ENCODE measurements around the gene LINGO1. TPM values are rescaled to one million over a fixed set of nuclear protein-coding genes. Genes with fewer than 3 reads are reported as not detected.

The LINGO1 gene
- total RNA-seq, 4 donors from 2014 or later = 0.09 to 1.2 (median 0.38) TPM; not detected in 1

DNA sequence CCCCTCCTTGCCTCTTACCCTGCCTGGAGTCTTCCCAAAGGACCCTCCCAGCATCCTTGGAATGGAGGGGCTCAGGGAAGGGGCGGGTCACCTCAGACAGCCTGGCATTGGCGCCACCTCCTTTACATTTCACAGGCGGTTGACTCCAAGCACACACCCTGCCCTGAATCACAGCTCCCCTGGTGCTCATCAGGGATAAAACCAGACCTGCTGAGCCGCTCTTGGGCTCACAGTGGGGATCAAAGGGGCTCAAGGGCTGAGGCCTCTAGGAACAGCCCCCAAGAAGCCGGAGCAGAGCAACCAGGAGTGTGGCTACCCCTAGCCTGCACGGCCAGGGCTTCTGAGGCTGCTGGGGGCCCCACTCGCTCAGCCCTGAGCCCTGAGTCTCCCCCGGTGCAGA is 16.6 kb downstream of the LINGO1 start:
- intact Hi-C loops (cut with DNase I) = no loop called here

GRCh38 chr15:77615472-77615871 is 17.2 kb downstream of the LINGO1 start:
- 89 to 98% methylated on average over 13 to 17 of the region's 31 CpGs for WGBS, 2 donors
- intact Hi-C loops (cut with DNase I) = no loop called here

More for the DNA sequence above, 16.6 kb downstream of the LINGO1 start:
- Histone ChIP-seq H3K9me3 (no peaks in the 10 kb centered on the region), H3K4me1 (no peaks in the 10 kb centered on the region), H3K4me3 (no peak overlapping the region), H3K36me3 (no peaks in the 10 kb centered on the region), H3K27me3 (peaks cover 0 to 31% (median 0%) of the 10 kb centered on the region in 4 donors), H3K27ac (no peak overlapping the region)
- no CpG with 5 or more reads among the region's 8 CpGs for WGBS, 2 donors
- TF ChIP-seq, protein P1, sequence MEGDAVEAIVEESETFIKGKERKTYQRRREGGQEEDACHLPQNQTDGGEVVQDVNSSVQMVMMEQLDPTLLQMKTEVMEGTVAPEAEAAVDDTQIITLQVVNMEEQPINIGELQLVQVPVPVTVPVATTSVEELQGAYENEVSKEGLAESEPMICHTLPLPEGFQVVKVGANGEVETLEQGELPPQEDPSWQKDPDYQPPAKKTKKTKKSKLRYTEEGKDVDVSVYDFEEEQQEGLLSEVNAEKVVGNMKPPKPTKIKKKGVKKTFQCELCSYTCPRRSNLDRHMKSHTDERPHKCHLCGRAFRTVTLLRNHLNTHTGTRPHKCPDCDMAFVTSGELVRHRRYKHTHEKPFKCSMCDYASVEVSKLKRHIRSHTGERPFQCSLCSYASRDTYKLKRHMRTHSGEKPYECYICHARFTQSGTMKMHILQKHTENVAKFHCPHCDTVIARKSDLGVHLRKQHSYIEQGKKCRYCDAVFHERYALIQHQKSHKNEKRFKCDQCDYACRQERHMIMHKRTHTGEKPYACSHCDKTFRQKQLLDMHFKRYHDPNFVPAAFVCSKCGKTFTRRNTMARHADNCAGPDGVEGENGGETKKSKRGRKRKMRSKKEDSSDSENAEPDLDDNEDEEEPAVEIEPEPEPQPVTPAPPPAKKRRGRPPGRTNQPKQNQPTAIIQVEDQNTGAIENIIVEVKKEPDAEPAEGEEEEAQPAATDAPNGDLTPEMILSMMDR (IDR thresholded peaks at IDR 0.05) = no peak
- TF ChIP-seq POLR2A (IDR thresholded peaks at IDR 0.05) = no peak
- no peak for DNase-seq

GRCh38 chr15:77614251-77614806 is 18.4 kb downstream of the LINGO1 start:
- intact Hi-C loops (cut with DNase I) = no loop called here
- DNase-seq = no peak
- WGBS, 2 donors = 89 to 98% methylated on average over 11 to 23 of the region's 48 CpGs
- H3K4me3 ChIP-seq = no peak overlapping the region
- H3K9me3 ChIP-seq = no peaks in the 10 kb centered on the region
- no peak for TF ChIP-seq POLR2A (IDR thresholded peaks at IDR 0.05)
- TF ChIP-seq, protein P1 (IDR thresholded peaks at IDR 0.05) = no peak
- H3K36me3 ChIP-seq = no peaks in the 10 kb centered on the region
- no peaks in the 10 kb centered on the region for H3K4me1 ChIP-seq
- no peak overlapping the region for H3K27ac ChIP-seq
- peaks cover 0 to 37% (median 0%) of the 10 kb centered on the region in 4 donors for H3K27me3 ChIP-seq

More at GRCh38 chr15:77615472-77615871, 17.2 kb downstream of the LINGO1 start:
- TF ChIP-seq, protein P1 (IDR thresholded peaks at IDR 0.05) = no peak
- TF ChIP-seq POLR2A (IDR thresholded peaks at IDR 0.05) = no peak
- DNase-seq = no peak
- H3K36me3 ChIP-seq = no peaks in the 10 kb centered on the region
- H3K9me3 ChIP-seq = no peaks in the 10 kb centered on the region
- H3K4me1 ChIP-seq = no peaks in the 10 kb centered on the region
- no peak overlapping the region for H3K27ac ChIP-seq
- peaks cover 0 to 35% (median 0%) of the 10 kb centered on the region in 4 donors for H3K27me3 ChIP-seq
- no peak overlapping the region for H3K4me3 ChIP-seq

GRCh38 chr15:77613814-77614213 is 18.9 kb downstream of the LINGO1 start:
- no peaks in the 10 kb centered on the region for H3K9me3 ChIP-seq
- 83 to 89% methylated on average over 17 to 21 of the region's 23 CpGs for WGBS, 2 donors
- intact Hi-C loops (cut with DNase I) = no loop called here
- H3K36me3 ChIP-seq = no peaks in the 10 kb centered on the region
- no peak for TF ChIP-seq POLR2A (IDR thresholded peaks at IDR 0.05)
- TF ChIP-seq, protein P1 (IDR thresholded peaks at IDR 0.05) = no peak
- peaks cover 0 to 37% (median 0%) of the 10 kb centered on the region in 4 donors for H3K27me3 ChIP-seq
- no peak for DNase-seq
- H3K4me1 ChIP-seq = no peaks in the 10 kb centered on the region
- H3K27ac ChIP-seq = no peak overlapping the region
- no peak overlapping the region for H3K4me3 ChIP-seq

GRCh38 chr15:77612958-77613601 is 19.6 kb downstream of the LINGO1 start:
- intact Hi-C loops (cut with DNase I) = no loop called here
- Histone ChIP-seq H3K27me3 (peaks cover 0 to 35% (median 0%) of the 10 kb centered on the region in 4 donors), H3K27ac (no peak overlapping the region), H3K9me3 (no peaks in the 10 kb centered on the region), H3K4me1 (no peaks in the 10 kb centered on the region), H3K36me3 (no peaks in the 10 kb centered on the region), H3K4me3 (no peak overlapping the region)
- no peak for DNase-seq
- TF ChIP-seq POLR2A (IDR thresholded peaks at IDR 0.05) = no peak
- TF ChIP-seq, protein P1 (IDR thresholded peaks at IDR 0.05) = no peak
- WGBS, 2 donors = 0 to 63% methylated on average over 1 to 7 of the region's 8 CpGs
